ENCODE data around the gene LIF. TPM values are rescaled to one million over a fixed set of nuclear protein-coding genes. Genes with fewer than 3 reads are reported as not detected.

LIF gene
- total RNA-seq, 2 experiments from 2014 or later: 0.17 to 0.30 TPM

DNA sequence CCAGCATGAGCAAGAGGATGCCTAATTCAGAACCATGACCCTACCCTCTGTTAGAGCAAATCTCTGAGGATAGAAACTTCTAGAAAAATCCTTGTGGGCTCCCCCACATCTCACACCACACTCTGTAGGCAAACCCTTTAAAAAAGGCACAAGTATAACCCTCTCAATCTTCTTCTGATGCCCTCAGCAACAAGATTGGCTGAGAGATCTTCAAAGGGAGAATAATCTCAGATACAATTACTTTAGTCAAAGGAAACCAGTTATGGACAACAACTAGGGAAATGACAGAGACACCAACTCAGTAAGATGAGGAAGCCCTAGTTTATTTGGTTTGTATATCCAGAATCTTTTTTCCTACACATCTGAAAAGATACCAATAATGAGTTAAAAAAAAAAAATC is 49.2 kb downstream of the LIF start:
- no peak for ATAC-seq (ENCODE audit: poor library complexity)
- ChIA-PET POLR2A (no interaction called here), CTCF (no interaction called here)
- H3K9me3 ChIP-seq (ENCODE audit: control insufficient read depth in 1 of 2, insufficient read depth in 1 of 2, low read length in 2 of 2): no peaks in the 10 kb centered on the region
- intact Hi-C loops (cut with DNase I, micrococcal nuclease): no loop called here
- Mint-ChIP-seq H3K4me3 (no peak overlapping the region), H3K36me3 (ENCODE audit: low read depth) (no peaks in the 10 kb centered on the region), H3K27ac (no peak overlapping the region), H3K4me1 (ENCODE audit: low read depth) (peaks cover 53% of the 10 kb centered on the region), H3K27me3 (no peaks in the 10 kb centered on the region), H3K9me3 (no peaks in the 10 kb centered on the region)
- H3K36me3 ChIP-seq (ENCODE audit: insufficient read depth, low read length): no peaks in the 10 kb centered on the region
- H3K4me1 ChIP-seq (ENCODE audit: insufficient read depth, low read length): peaks cover 26% of the 10 kb centered on the region
- TF ChIP-seq CTCF (IDR thresholded peaks at IDR 0.05): no peak
- H3K27me3 ChIP-seq (ENCODE audit: control insufficient read depth in 1 of 2, insufficient read depth in 2 of 2, low read length in 2 of 2): no peaks in the 10 kb centered on the region
- DNase-seq: no peak
- H3K27ac ChIP-seq (ENCODE audit: low read depth in 1 of 2, low read length in 2 of 2): no peak overlapping the region
- H3K4me3 ChIP-seq (ENCODE audit: low read length): no peak overlapping the region

- POLR2A ChIA-PET: interaction anchor here (1.4 kb wide), 1 partner anchor 24 kb away, joined by 3 read pairs; no protein-coding TSS in a partner anchor
- intact Hi-C loops (cut with DNase I, micrococcal nuclease): no loop called here
- Histone ChIP-seq H3K4me3 (ENCODE audit: low read length) (no peak overlapping the region), H3K36me3 (ENCODE audit: insufficient read depth, low read length) (no peaks in the 10 kb centered on the region), H3K27me3 (ENCODE audit: control insufficient read depth in 1 of 2, insufficient read depth in 2 of 2, low read length in 2 of 2) (no peaks in the 10 kb centered on the region), H3K4me1 (ENCODE audit: insufficient read depth, low read length) (peaks cover 31% of the 10 kb centered on the region), H3K27ac (ENCODE audit: low read depth in 1 of 2, low read length in 2 of 2) (peak overlapping the region in 1 of 2 donors; percentile 60), H3K9me3 (ENCODE audit: control insufficient read depth in 1 of 2, insufficient read depth in 1 of 2, low read length in 2 of 2) (no peaks in the 10 kb centered on the region)
- Mint-ChIP-seq H3K36me3 (ENCODE audit: low read depth) (no peaks in the 10 kb centered on the region), H3K27me3 (no peaks in the 10 kb centered on the region), H3K4me1 (ENCODE audit: low read depth) (peaks cover 58% of the 10 kb centered on the region), H3K4me3 (peak overlapping the region; percentile 66), H3K9me3 (no peaks in the 10 kb centered on the region), H3K27ac (peak overlapping the region; percentile 73)
- CTCF ChIA-PET: interaction anchor here (1.0 kb wide), 1 partner anchor 723 kb away, joined by 3 read pairs; no protein-coding TSS in a partner anchor
- no peak for TF ChIP-seq CTCF (IDR thresholded peaks at IDR 0.05)
- DNase-seq (no peak), ATAC-seq (ENCODE audit: poor library complexity) (no peak)
Measured at GRCh38 chr22:30196880-30197336, 49.7 kb downstream of the LIF start.

DNA sequence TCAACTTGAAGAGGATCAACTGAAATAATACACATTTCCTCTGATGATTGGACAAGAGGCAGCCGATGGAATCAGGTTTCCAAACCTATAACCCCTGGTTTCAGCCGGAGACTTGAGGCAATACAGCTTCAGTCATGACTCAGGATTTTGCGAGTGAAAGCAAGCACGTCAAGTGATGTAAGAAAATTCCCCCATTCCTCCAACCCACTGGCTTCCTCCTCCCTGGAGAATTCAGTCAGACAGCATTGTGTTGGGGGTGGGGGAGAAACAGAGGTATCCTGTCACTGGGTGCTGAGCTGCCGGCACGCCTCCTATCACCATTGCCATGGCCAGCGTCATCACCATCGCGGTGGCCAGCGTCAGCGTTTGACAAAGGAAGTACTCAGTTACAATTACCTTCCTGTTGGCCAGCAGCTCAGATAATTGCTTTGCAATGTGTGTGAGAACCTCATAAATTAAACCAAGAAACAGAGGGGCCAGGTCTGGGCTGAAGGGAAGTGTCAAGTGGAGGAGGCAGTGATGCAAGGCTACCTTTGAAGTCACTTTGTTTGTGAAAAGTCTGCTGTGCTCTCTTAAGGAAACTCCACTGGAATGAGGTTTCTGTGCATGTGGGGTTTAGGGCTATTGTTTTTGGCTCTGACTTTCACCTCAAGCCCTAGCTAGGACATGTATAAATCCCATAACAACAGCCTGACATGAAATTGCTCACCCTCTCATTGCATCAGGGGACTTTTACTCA is 50.2 kb downstream of the LIF start:
- CTCF ChIA-PET: interaction anchor here (1.0 kb wide), 1 partner anchor 724 kb away, joined by 3 read pairs; no protein-coding TSS in a partner anchor

More for the DNA sequence above, 50.2 kb downstream of the LIF start:
- intact Hi-C loops (cut with DNase I, micrococcal nuclease): no loop called here
- no peaks in the 10 kb centered on the region for H3K36me3 Mint-ChIP-seq (ENCODE audit: low read depth)
- Histone ChIP-seq H3K9me3 (ENCODE audit: control insufficient read depth in 1 of 2, insufficient read depth in 1 of 2, low read length in 2 of 2) (no peaks in the 10 kb centered on the region), H3K36me3 (ENCODE audit: insufficient read depth, low read length) (no peaks in the 10 kb centered on the region), H3K27ac (ENCODE audit: low read depth in 1 of 2, low read length in 2 of 2) (peak overlapping the region in 1 of 2 donors; percentile 60), H3K4me3 (ENCODE audit: low read length) (no peak overlapping the region), H3K4me1 (ENCODE audit: insufficient read depth, low read length) (peaks cover 32% of the 10 kb centered on the region), H3K27me3 (ENCODE audit: control insufficient read depth in 1 of 2, insufficient read depth in 2 of 2, low read length in 2 of 2) (no peaks in the 10 kb centered on the region)
- DNase-seq (peak in 10 of 14 experiments; percentile 7 to 81 (median 19)), ATAC-seq (ENCODE audit: poor library complexity) (peak; percentile 64)
- peaks cover 59% of the 10 kb centered on the region for H3K4me1 Mint-ChIP-seq (ENCODE audit: low read depth)
- H3K27ac Mint-ChIP-seq: peak overlapping the region; percentile 73
- POLR2A ChIA-PET: interaction anchor here (1.4 kb wide), 1 partner anchor 25 kb away, joined by 3 read pairs; no protein-coding TSS in a partner anchor
- TF ChIP-seq CTCF (IDR thresholded peaks at IDR 0.05): no peak
- H3K4me3 Mint-ChIP-seq: peak overlapping the region; percentile 66
- no peaks in the 10 kb centered on the region for H3K27me3 Mint-ChIP-seq
- H3K9me3 Mint-ChIP-seq: no peaks in the 10 kb centered on the region

All from CD4-positive, alpha-beta T cell (primary cell).